ENCODE data around the gene GPC3. TPM values are rescaled to one million over a fixed set of nuclear protein-coding genes. Genes with fewer than 3 reads are reported as not detected.
A peak's percentile ranks its signal among the peaks of the same experiment; 100 is the strongest.
"Not testable (repeated sequence)": the region's sequence is repeated elsewhere in the genome, so short reads cannot be mapped to it uniquely, and the experiment has no call there.

The GPC3 gene
- total RNA-seq, 6 experiments from 2014 or later: 0.31 to 6.8 (median 1.8) TPM

DNA sequence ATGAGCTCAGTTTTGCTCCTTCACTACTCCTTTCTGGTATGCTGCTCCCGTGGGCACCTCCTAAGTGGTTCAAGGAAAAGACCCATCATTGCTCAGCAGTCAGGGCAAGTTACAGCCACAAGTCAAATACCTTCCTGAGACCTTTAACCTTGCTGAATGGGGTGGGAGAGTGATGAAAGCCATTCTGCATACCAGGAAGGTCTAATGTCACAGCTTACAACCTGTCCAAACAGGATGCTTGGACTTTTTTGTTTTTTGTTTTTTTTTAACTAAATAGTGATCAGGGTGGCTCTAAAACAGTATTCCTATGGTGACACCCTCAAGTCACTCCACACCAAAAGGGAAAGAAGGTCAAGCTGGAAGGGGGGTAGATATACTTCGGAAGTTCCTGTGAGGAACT is 93.1 kb downstream of the GPC3 start:
- WGBS (ENCODE audit: insufficient coverage, low coverage, low lambda C conversion rate, missing lambda C conversion rate): 36% methylated on average over 2 of the region's 2 CpGs
- TF ChIP-seq POLR2A (IDR thresholded peaks at IDR 0.05): no peak
- TF ChIP-seq, protein P1, sequence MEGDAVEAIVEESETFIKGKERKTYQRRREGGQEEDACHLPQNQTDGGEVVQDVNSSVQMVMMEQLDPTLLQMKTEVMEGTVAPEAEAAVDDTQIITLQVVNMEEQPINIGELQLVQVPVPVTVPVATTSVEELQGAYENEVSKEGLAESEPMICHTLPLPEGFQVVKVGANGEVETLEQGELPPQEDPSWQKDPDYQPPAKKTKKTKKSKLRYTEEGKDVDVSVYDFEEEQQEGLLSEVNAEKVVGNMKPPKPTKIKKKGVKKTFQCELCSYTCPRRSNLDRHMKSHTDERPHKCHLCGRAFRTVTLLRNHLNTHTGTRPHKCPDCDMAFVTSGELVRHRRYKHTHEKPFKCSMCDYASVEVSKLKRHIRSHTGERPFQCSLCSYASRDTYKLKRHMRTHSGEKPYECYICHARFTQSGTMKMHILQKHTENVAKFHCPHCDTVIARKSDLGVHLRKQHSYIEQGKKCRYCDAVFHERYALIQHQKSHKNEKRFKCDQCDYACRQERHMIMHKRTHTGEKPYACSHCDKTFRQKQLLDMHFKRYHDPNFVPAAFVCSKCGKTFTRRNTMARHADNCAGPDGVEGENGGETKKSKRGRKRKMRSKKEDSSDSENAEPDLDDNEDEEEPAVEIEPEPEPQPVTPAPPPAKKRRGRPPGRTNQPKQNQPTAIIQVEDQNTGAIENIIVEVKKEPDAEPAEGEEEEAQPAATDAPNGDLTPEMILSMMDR (IDR thresholded peaks at IDR 0.05): no peak
- peaks cover 0 to 15% of the 10 kb centered on the region in 2 donors for H3K27me3 ChIP-seq
- DNase-seq (no peak), ATAC-seq (peak in 1 of 4 donors; percentile 37)
- H3K27ac ChIP-seq: no peak overlapping the region
- no peaks in the 10 kb centered on the region for H3K9me3 ChIP-seq
- H3K36me3 ChIP-seq: no peaks in the 10 kb centered on the region
- H3K4me1 ChIP-seq: no peaks in the 10 kb centered on the region
- intact Hi-C loops (cut with DNase I): no loop called here
- no peak overlapping the region for H3K4me3 ChIP-seq

DNA sequence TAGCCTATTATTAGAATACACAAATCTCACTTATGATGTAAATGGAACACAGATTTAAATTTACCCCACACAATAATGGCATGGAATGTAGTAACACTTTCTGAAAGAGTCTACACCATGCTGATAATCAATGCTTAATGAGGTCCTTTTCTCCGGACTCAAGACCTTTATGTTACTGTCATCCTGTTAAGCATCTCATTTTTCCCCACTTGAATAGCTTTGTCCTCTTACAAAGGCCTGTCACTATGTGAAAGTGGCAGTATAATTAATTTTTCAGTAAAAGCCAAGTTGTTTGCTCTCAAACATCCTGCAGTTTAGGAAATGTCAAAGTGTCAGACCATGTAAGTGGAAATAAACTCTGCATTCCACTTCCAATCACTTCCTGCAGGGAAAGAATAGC is 96.4 kb downstream of the GPC3 start:
- Histone ChIP-seq H3K4me1 (peaks cover 0 to 13% (median 0%) of the 10 kb centered on the region in 4 donors), H3K27ac (no peak overlapping the region), H3K9me3 (no peaks in the 10 kb centered on the region), H3K27me3 (peaks cover 0 to 23% of the 10 kb centered on the region in 2 donors), H3K4me3 (no peak overlapping the region), H3K36me3 (no peaks in the 10 kb centered on the region)
- intact Hi-C loops (cut with DNase I): no loop called here
- DNase-seq (no peak), ATAC-seq (no peak)
- no peak for TF ChIP-seq POLR2A (IDR thresholded peaks at IDR 0.05)
- 46% methylated on average over 1 of the region's 1 CpG for whole genome bisulfite sequencing (ENCODE audit: insufficient coverage, low coverage, low lambda C conversion rate, missing lambda C conversion rate)

DNA sequence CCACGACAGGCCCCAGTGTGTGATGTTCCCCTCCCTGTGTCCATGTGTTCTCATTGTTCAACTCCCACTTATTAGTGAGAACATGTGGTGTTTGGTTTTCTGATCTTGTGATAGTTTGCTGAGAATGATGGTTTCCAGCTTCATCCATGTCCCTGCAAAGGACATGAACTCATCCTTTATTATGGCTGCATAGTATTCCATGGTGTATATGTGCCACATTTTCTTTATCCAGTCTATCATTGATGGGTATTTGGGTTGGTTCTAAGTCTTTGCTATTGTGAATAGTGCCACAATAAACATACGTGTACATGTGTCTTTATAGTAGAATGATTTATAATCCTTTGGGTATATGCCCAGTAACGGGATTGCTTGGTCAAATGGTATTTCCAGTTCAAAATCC is 97.3 kb downstream of the GPC3 start:
- H3K27me3 ChIP-seq: peaks cover 0 to 24% of the 10 kb centered on the region in 2 donors
- H3K4me3 ChIP-seq; H3K9me3 ChIP-seq; intact Hi-C loops (cut with DNase I); DNase-seq; H3K36me3 ChIP-seq; ATAC-seq; H3K27ac ChIP-seq: not testable (repeated sequence)
- WGBS (ENCODE audit: insufficient coverage, low coverage, low lambda C conversion rate, missing lambda C conversion rate): 74% methylated on average over 2 of the region's 3 CpGs
- peaks cover 0 to 13% (median 0%) of the 10 kb centered on the region in 4 donors for H3K4me1 ChIP-seq

DNA sequence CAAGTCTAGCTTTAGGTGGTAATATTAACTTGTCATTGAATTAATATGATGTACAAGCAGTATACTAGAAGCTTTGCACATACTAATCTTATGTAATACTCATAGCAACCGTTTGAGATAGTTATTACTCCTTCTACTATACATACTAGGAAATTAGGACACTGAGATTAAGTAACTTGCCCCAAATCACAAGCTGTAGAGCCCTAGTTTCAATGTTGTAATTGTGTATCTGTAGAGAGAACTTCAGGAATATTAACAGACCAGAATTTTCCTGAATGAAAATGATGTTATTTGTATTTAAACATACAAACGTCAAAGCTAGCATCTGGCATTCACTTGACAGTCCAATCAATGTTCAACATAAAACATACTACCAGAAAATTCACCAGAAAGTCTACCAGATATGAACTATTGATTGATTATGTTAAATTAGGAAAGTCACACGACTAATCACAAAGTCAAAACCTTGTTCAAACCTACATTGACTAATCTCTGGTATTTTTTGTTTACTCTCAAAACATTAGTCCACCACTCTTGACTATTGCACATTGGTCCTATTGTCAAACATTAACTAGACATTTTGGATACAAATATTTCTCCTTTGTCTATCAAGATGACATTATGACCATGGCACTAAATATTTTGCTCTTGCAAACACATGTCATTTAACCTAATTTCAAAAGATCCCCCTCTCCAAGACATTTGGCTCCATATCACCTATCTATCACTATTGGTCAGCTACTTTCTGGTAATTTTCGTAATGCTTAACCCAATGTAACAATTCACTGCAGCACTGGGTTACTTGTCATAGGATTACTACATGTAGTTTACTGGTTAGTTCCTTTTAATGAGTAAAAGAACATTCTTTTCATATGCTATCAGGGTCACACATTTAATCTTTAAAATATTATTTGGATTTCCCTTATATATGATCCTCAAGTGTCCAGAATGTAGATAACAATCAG is 100.7 kb downstream of the GPC3 start:
- peaks cover 0 to 34% of the 10 kb centered on the region in 2 donors for H3K27me3 ChIP-seq
- no peak overlapping the region for H3K27ac ChIP-seq
- DNase-seq: no peak
- H3K36me3 ChIP-seq: no peaks in the 10 kb centered on the region
- TF ChIP-seq, protein P1 (IDR thresholded peaks at IDR 0.05): no peak
- no peak for TF ChIP-seq POLR2A (IDR thresholded peaks at IDR 0.05)
- ATAC-seq: peak; percentile 66 to 90 (median 85)
- no peaks in the 10 kb centered on the region for H3K9me3 ChIP-seq
- peaks cover 0 to 13% (median 0%) of the 10 kb centered on the region in 4 donors for H3K4me1 ChIP-seq
- H3K4me3 ChIP-seq: no peak overlapping the region
- 8% methylated on average over 4 of the region's 4 CpGs for WGBS (ENCODE audit: insufficient coverage, low coverage, low lambda C conversion rate, missing lambda C conversion rate)
- intact Hi-C loops (cut with DNase I): no loop called here

DNA sequence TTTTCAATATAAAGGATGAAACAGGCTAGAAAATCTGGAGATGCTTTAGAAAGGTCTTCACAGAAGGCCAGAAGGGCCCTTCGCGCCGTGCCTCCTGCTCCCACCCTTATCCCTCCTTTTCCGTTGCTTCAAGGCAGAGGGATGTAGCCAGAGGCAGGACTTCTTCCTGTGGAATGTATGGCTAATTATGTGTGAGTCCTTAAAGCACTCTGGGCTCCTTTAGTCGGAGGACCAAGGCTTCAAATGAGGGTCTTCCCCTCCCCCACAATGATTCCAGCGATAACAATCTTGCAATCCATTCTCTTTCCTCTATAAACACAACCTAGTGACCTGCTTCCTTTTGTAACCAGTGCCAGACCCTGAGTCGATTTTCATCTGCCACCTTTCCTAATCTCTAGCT is 103.5 kb downstream of the GPC3 start:
- Histone ChIP-seq H3K36me3 (no peaks in the 10 kb centered on the region), H3K27ac (no peak overlapping the region), H3K4me3 (no peak overlapping the region), H3K9me3 (no peaks in the 10 kb centered on the region), H3K4me1 (peaks cover 0 to 13% (median 0%) of the 10 kb centered on the region in 4 donors), H3K27me3 (peaks cover 0 to 41% of the 10 kb centered on the region in 2 donors)
- intact Hi-C loops (cut with DNase I): no loop called here
- 35% methylated on average over 7 of the region's 7 CpGs for WGBS (ENCODE audit: insufficient coverage, low coverage, low lambda C conversion rate, missing lambda C conversion rate)
- DNase-seq (no peak), ATAC-seq (no peak)
- no peak for TF ChIP-seq POLR2A (IDR thresholded peaks at IDR 0.05)
- TF ChIP-seq, protein P1 (IDR thresholded peaks at IDR 0.05): no peak

Measured in right lobe of liver (tissue), 6 donors.